Raji (cell line): ENCODE results near the gene NELFE.

Source experiments
- POLR2A ChIP-seq: IDR thresholded peaks from 2 replicates; pipeline ENCODE4 v1.6.1; 2011; ENCODE audit warnings: low read depth, low read length, control low read depth; ENCODE audit not compliant: insufficient read depth

The NELFE gene

GRCh38 chr6:31947864-31948263 lies 10.9 kb downstream of the NELFE start:
- TF ChIP-seq POLR2A: no peak

GRCh38 chr6:31947070-31947675 lies 11.6 kb downstream of the NELFE start:
- no peak for TF ChIP-seq POLR2A

- TF ChIP-seq POLR2A: no peak
Observed at GRCh38 chr6:31946370-31946885, 12.3 kb downstream of the NELFE start.

GRCh38 chr6:31945507-31946369 lies 13.0 kb downstream of the NELFE start, which contains the start of gene CFB:
Gene CFB, plus strand, starts transcription at chr6:31946095. Its CDS starts 127 bp downstream, at chr6:31946222.
- TF ChIP-seq POLR2A: no peak

GRCh38 chr6:31945154-31945506 lies 13.6 kb downstream of the NELFE start:
- TF ChIP-seq POLR2A: no peak

GRCh38 chr6:31943742-31944141 lies 15.0 kb downstream of the NELFE start:
- no peak for TF ChIP-seq POLR2A

GRCh38 chr6:31940256-31940664 lies 18.5 kb downstream of the NELFE start:
- no peak for TF ChIP-seq POLR2A

- TF ChIP-seq POLR2A: no peak
Observed at GRCh38 chr6:31935823-31936222, 22.9 kb downstream of the NELFE start.

GRCh38 chr6:31935021-31935420 lies 23.8 kb downstream of the NELFE start:
- TF ChIP-seq POLR2A: no peak

- no peak for TF ChIP-seq POLR2A
Observed at GRCh38 chr6:31933537-31933936, 25.2 kb downstream of the NELFE start.

GRCh38 chr6:31930962-31931361 lies 27.8 kb downstream of the NELFE start:
- TF ChIP-seq POLR2A: no peak

- TF ChIP-seq POLR2A: no peak
Observed at GRCh38 chr6:31928672-31928939, 30.2 kb downstream of the NELFE start.

GRCh38 chr6:31927863-31928671 lies 30.7 kb downstream of the NELFE start:
- no peak for TF ChIP-seq POLR2A

GRCh38 chr6:31927242-31927862 lies 31.4 kb downstream of the NELFE start, which contains the start of gene C2:
Gene C2, plus strand, starts transcription at chr6:31927717. Its CDS starts 36 bp downstream, at chr6:31927753.
- TF ChIP-seq POLR2A: no peak

- no peak for TF ChIP-seq POLR2A
Observed at GRCh38 chr6:31922942-31923341, 35.8 kb downstream of the NELFE start.
